Measurements from ENCODE around the gene HS3ST2. TPM values are rescaled to one million over a fixed set of nuclear protein-coding genes. Genes with fewer than 3 reads are reported as not detected.

HS3ST2 gene
- total and polyA plus RNA-seq, 3 donors from 2014 or later, result 0.87 to 4.4 (median 0.88) TPM

- no peak for TF ChIP-seq POLR2A (IDR thresholded peaks at IDR 0.05)
- no peak for TF ChIP-seq CTCF (IDR thresholded peaks at IDR 0.05)
- WGBS, 2 donors, result 41 to 45% methylated on average over 3 of the region's 3 CpGs
- intact Hi-C loops (cut with DNase I; ENCODE audit: low total_unique reads), result no loop called here
Measured at GRCh38 chr16:22927306-22927705, 113.3 kb downstream of the HS3ST2 start.

GRCh38 chr16:22928882-22929435 is 115.0 kb downstream of the HS3ST2 start:
- intact Hi-C loops (cut with DNase I; ENCODE audit: low total_unique reads), result no loop called here
- no peaks in the 10 kb centered on the region for H3K9me3 ChIP-seq
- H3K27me3 ChIP-seq, result no peaks in the 10 kb centered on the region
- no peaks in the 10 kb centered on the region for H3K36me3 ChIP-seq (ENCODE audit: low read depth, missing control alignments)
- H3K27ac ChIP-seq, result no peak overlapping the region
- WGBS, 2 donors, result 47 to 51% methylated on average over 5 of the region's 5 CpGs
- no peaks in the 10 kb centered on the region for H3K4me1 ChIP-seq
- no peak overlapping the region for H3K4me3 ChIP-seq
- no peak for DNase-seq
- no peak for TF ChIP-seq CTCF (IDR thresholded peaks at IDR 0.05)
- TF ChIP-seq POLR2A (IDR thresholded peaks at IDR 0.05), result no peak

More at GRCh38 chr16:22927306-22927705, 113.3 kb downstream of the HS3ST2 start:
- no peak for DNase-seq
- no peaks in the 10 kb centered on the region for H3K4me1 ChIP-seq
- H3K27ac ChIP-seq, result no peak overlapping the region
- no peaks in the 10 kb centered on the region for H3K27me3 ChIP-seq
- no peak overlapping the region for H3K4me3 ChIP-seq
- H3K9me3 ChIP-seq, result no peaks in the 10 kb centered on the region
- no peaks in the 10 kb centered on the region for H3K36me3 ChIP-seq (ENCODE audit: low read depth, missing control alignments)

- Histone ChIP-seq H3K36me3 (ENCODE audit: low read depth, missing control alignments) (no peaks in the 10 kb centered on the region), H3K27ac (no peak overlapping the region), H3K27me3 (no peaks in the 10 kb centered on the region), H3K9me3 (no peaks in the 10 kb centered on the region), H3K4me1 (no peaks in the 10 kb centered on the region), H3K4me3 (no peak overlapping the region)
- intact Hi-C loops (cut with DNase I; ENCODE audit: low total_unique reads), result no loop called here
- TF ChIP-seq CTCF (IDR thresholded peaks at IDR 0.05), result no peak
- no peak for TF ChIP-seq POLR2A (IDR thresholded peaks at IDR 0.05)
- 80 to 82% methylated on average over 3 of the region's 3 CpGs for WGBS, 2 donors
- no peak for DNase-seq
Measured at GRCh38 chr16:22929461-22929860, 115.5 kb downstream of the HS3ST2 start.

GRCh38 chr16:22932032-22932771 is 118.2 kb downstream of the HS3ST2 start:
- intact Hi-C loops (cut with DNase I; ENCODE audit: low total_unique reads), result no loop called here
- Histone ChIP-seq H3K27ac (no peak overlapping the region), H3K4me3 (no peak overlapping the region), H3K9me3 (no peaks in the 10 kb centered on the region), H3K4me1 (no peaks in the 10 kb centered on the region), H3K36me3 (ENCODE audit: low read depth, missing control alignments) (no peaks in the 10 kb centered on the region), H3K27me3 (no peaks in the 10 kb centered on the region)
- no peak for TF ChIP-seq CTCF (IDR thresholded peaks at IDR 0.05)
- TF ChIP-seq POLR2A (IDR thresholded peaks at IDR 0.05), result no peak
- no peak for DNase-seq
- 37 to 50% methylated on average over 7 to 8 of the region's 8 CpGs for WGBS, 2 donors

GRCh38 chr16:22933173-22933572 is 119.2 kb downstream of the HS3ST2 start:
- DNase-seq, result no peak
- Histone ChIP-seq H3K27me3 (no peaks in the 10 kb centered on the region), H3K36me3 (ENCODE audit: low read depth, missing control alignments) (no peaks in the 10 kb centered on the region), H3K4me1 (no peaks in the 10 kb centered on the region), H3K9me3 (no peaks in the 10 kb centered on the region), H3K27ac (no peak overlapping the region), H3K4me3 (no peak overlapping the region)
- no peak for TF ChIP-seq CTCF (IDR thresholded peaks at IDR 0.05)
- TF ChIP-seq POLR2A (IDR thresholded peaks at IDR 0.05), result no peak
- WGBS, 2 donors, result 19 to 32% methylated on average over 2 of the region's 2 CpGs
- intact Hi-C loops (cut with DNase I; ENCODE audit: low total_unique reads), result no loop called here

Measured in testis (tissue), 3 donors.